ENCODE data around the gene DKKL1.

The DKKL1 gene

GRCh38 chr19:49407482-49408015, 43.9 kb downstream of the DKKL1 start:
- no peak overlapping the region for H3K4me3 ChIP-seq (ENCODE audit: control insufficient read depth, low read depth, low read length)
- DNase-seq (ENCODE audit: low read depth), result no peak
- no peak for TF ChIP-seq CTCF (IDR thresholded peaks at IDR 0.05; ENCODE audit: control insufficient read depth, insufficient read depth, low read depth, low read length, missing control alignments)

- DNase-seq (ENCODE audit: low read depth), result no peak
- H3K4me3 ChIP-seq (ENCODE audit: control insufficient read depth, low read depth, low read length), result no peak overlapping the region
- no peak for TF ChIP-seq CTCF (IDR thresholded peaks at IDR 0.05; ENCODE audit: control insufficient read depth, insufficient read depth, low read depth, low read length, missing control alignments)
These were observed 45.3 kb downstream of the DKKL1 start for GRCh38 chr19:49408816-49409440.

- no peak for DNase-seq (ENCODE audit: low read depth)
- no peak for TF ChIP-seq CTCF (IDR thresholded peaks at IDR 0.05; ENCODE audit: control insufficient read depth, insufficient read depth, low read depth, low read length, missing control alignments)
- no peak overlapping the region for H3K4me3 ChIP-seq (ENCODE audit: control insufficient read depth, low read depth, low read length)
These were observed 45.9 kb downstream of the DKKL1 start for GRCh38 chr19:49409441-49410029.

GRCh38 chr19:49411681-49412326, 48.1 kb downstream of the DKKL1 start:
- DNase-seq (ENCODE audit: low read depth), result no peak
- TF ChIP-seq CTCF (IDR thresholded peaks at IDR 0.05; ENCODE audit: control insufficient read depth, insufficient read depth, low read depth, low read length, missing control alignments), result no peak
- no peak overlapping the region for H3K4me3 ChIP-seq (ENCODE audit: control insufficient read depth, low read depth, low read length)

- DNase-seq (ENCODE audit: low read depth), result no peak
- H3K4me3 ChIP-seq (ENCODE audit: control insufficient read depth, low read depth, low read length), result no peak overlapping the region
- TF ChIP-seq CTCF (IDR thresholded peaks at IDR 0.05; ENCODE audit: control insufficient read depth, insufficient read depth, low read depth, low read length, missing control alignments), result no peak
These were observed 49.7 kb downstream of the DKKL1 start for GRCh38 chr19:49413348-49413747.

- DNase-seq (ENCODE audit: low read depth), result no peak
- no peak for TF ChIP-seq CTCF (IDR thresholded peaks at IDR 0.05; ENCODE audit: control insufficient read depth, insufficient read depth, low read depth, low read length, missing control alignments)
- no peak overlapping the region for H3K4me3 ChIP-seq (ENCODE audit: control insufficient read depth, low read depth, low read length)
These were observed 50.6 kb downstream of the DKKL1 start for GRCh38 chr19:49414256-49414655.
